ENCODE measurements around the gene IL21R.

Gene IL21R

GRCh38 chr16:27470567-27471431, 68.8 kb downstream of the IL21R start:
- no peak overlapping the region for H3K4me3 ChIP-seq (ENCODE audit: low read depth, low read length)
- peak; percentile 91 for DNase-seq (ENCODE audit: low read depth)
- TF ChIP-seq CTCF (conservative IDR thresholded peaks at IDR 0.05; ENCODE audit: low read depth, low read length): peak; percentile 56

GRCh38 chr16:27471661-27472060, 69.7 kb downstream of the IL21R start:
- no peak for TF ChIP-seq CTCF (conservative IDR thresholded peaks at IDR 0.05; ENCODE audit: low read depth, low read length)

DNA sequence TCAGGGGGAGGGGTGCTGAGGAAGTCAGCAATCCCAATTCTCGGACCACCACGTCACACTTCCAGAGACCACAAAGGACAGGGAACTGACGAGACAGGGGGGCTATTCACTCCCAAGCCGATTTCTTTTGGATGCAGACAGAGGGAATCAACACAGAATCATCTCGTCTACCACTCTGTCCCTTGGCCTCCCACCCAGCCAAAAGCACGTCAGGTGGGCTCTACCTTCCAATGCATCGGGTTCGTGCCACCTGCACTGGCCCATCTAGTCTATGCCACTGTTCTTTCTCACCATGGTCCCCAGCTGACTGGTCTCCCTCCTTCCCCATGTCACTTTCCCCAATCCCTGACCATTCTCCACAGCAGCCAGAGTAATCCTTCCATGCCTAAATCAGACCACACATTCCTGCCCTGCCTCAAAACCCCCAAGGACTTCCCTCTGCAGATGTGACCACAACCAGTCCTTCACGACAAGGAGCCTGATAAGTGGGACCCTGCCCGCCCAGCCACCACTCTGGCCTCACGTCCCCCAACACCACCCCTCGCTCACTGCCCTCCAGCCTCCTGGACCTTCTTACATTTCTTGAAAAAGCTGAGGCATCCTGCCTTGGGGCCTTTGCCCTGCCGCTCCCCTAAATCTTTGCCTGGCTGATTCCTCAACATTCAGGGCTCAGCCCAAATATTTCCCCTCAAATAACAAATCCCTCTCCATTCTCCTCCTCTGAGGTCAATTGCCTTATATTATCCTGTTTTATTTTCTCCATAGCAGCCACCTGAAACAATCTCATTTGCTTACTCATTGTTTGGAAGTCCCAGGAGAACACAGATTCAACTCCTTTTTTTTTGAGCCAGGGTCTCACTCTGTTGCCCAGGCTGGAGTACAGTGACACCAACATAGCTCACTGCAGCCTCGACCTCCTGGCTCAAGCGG, 70.4 kb downstream of the IL21R start:
- TF ChIP-seq CTCF (conservative IDR thresholded peaks at IDR 0.05; ENCODE audit: low read depth, low read length): no peak
- no peak for DNase-seq (ENCODE audit: low read depth)
- H3K4me3 ChIP-seq (ENCODE audit: low read depth, low read length): no peak overlapping the region

More at GRCh38 chr16:27471661-27472060, 69.7 kb downstream of the IL21R start:
- H3K4me3 ChIP-seq (ENCODE audit: low read depth, low read length): no peak overlapping the region
- DNase-seq (ENCODE audit: low read depth): no peak

- H3K4me3 ChIP-seq (ENCODE audit: low read depth, low read length): no peak overlapping the region
- DNase-seq (ENCODE audit: low read depth): no peak
- no peak for TF ChIP-seq CTCF (conservative IDR thresholded peaks at IDR 0.05; ENCODE audit: low read depth, low read length)
Observed at GRCh38 chr16:27473101-27473900, 71.3 kb downstream of the IL21R start.

- DNase-seq (ENCODE audit: low read depth): no peak
- TF ChIP-seq CTCF (conservative IDR thresholded peaks at IDR 0.05; ENCODE audit: low read depth, low read length): no peak
- H3K4me3 ChIP-seq (ENCODE audit: low read depth, low read length): no peak overlapping the region
Observed at GRCh38 chr16:27474041-27474440, 72.1 kb downstream of the IL21R start.

- no peak for DNase-seq (ENCODE audit: low read depth)
Observed at GRCh38 chr16:27474921-27475320, 72.9 kb downstream of the IL21R start.

More at GRCh38 chr16:27474921-27475320, 72.9 kb downstream of the IL21R start:
- no peak for TF ChIP-seq CTCF (conservative IDR thresholded peaks at IDR 0.05; ENCODE audit: low read depth, low read length)
- H3K4me3 ChIP-seq (ENCODE audit: low read depth, low read length): no peak overlapping the region

Measured in choroid plexus epithelial cell (primary cell).